Fibroblast of mammary gland (primary cell): Measurements from ENCODE around the gene AGA.

Source experiments
- DNase-seq: peaks from one replicate; pipeline ENCODE4 v3.0.0-alpha.2; 2010; ENCODE audit warnings: low read depth
- H3K4me3 ChIP-seq: 2 replicates; pipeline ENCODE4 v1.5.1; 2011; ENCODE audit warnings: low read depth, mild to moderate bottlenecking, low read length, moderate library complexity; ENCODE audit not compliant: control insufficient read depth
- CTCF ChIP-seq: conservative IDR thresholded peaks from 2 replicates; pipeline ENCODE4 v1.5.1; 2011; ENCODE audit warnings: low read depth, low read length, inconsistent platforms; ENCODE audit not compliant: control insufficient read depth, insufficient read depth

Gene AGA

GRCh38 chr4:177410566-177410965, 31.7 kb downstream of the AGA start:
- H3K4me3 ChIP-seq, result no peak overlapping the region
- no peak for DNase-seq
- no peak for TF ChIP-seq CTCF

- H3K4me3 ChIP-seq, result no peak overlapping the region
- DNase-seq, result no peak
- no peak for TF ChIP-seq CTCF
Observed at GRCh38 chr4:177408023-177408422, 34.2 kb downstream of the AGA start.

GRCh38 chr4:177405508-177405907, 36.7 kb downstream of the AGA start:
- no peak for DNase-seq
- H3K4me3 ChIP-seq, result no peak overlapping the region
- TF ChIP-seq CTCF, result no peak

GRCh38 chr4:177404986-177405385, 37.3 kb downstream of the AGA start:
- H3K4me3 ChIP-seq, result no peak overlapping the region
- no peak for TF ChIP-seq CTCF
- DNase-seq, result no peak

- DNase-seq, result no peak
- no peak overlapping the region for H3K4me3 ChIP-seq
- no peak for TF ChIP-seq CTCF
Observed at GRCh38 chr4:177404342-177404741, 37.9 kb downstream of the AGA start.

GRCh38 chr4:177403746-177404145, 38.5 kb downstream of the AGA start:
- no peak for DNase-seq
- TF ChIP-seq CTCF, result no peak
- H3K4me3 ChIP-seq, result no peak overlapping the region

- TF ChIP-seq CTCF, result no peak
- no peak overlapping the region for H3K4me3 ChIP-seq
- no peak for DNase-seq
Observed at GRCh38 chr4:177401658-177402273, 40.5 kb downstream of the AGA start.
